Measurements from ENCODE around the gene PNMA6E. TPM values are rescaled to one million over a fixed set of nuclear protein-coding genes. Genes with fewer than 3 reads are reported as not detected.

The PNMA6E gene
- total RNA-seq, 1 donor from 2014 or later = not detected

DNA sequence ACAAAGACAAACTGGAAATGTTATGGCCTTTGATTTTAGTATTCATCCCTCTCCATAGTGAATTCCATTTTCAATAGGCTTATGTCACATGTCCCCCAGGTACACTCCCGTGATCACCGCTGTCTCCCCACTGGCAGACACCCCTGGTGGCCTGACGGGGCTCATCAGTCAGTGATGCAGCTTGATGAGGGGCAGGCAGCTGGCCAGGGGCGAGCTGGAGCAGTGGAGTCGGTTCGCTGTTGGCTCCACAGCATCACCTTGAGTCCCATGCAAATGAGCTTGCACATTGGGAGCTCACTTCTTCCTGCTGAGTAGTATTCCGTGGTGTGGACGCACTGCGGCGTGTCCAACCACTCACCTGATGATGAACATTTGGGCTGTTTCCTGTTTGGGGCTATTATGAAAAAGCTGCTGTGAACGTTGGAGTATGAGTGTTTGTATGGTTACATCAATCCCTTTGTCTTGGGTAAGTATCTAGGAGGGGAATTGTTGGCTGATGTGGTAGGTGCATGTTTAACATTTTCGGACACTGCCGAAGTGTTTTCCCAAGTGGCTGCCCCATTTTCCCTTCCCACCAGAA, 39.5 kb upstream of the PNMA6E start:
- TF ChIP-seq, protein P1, sequence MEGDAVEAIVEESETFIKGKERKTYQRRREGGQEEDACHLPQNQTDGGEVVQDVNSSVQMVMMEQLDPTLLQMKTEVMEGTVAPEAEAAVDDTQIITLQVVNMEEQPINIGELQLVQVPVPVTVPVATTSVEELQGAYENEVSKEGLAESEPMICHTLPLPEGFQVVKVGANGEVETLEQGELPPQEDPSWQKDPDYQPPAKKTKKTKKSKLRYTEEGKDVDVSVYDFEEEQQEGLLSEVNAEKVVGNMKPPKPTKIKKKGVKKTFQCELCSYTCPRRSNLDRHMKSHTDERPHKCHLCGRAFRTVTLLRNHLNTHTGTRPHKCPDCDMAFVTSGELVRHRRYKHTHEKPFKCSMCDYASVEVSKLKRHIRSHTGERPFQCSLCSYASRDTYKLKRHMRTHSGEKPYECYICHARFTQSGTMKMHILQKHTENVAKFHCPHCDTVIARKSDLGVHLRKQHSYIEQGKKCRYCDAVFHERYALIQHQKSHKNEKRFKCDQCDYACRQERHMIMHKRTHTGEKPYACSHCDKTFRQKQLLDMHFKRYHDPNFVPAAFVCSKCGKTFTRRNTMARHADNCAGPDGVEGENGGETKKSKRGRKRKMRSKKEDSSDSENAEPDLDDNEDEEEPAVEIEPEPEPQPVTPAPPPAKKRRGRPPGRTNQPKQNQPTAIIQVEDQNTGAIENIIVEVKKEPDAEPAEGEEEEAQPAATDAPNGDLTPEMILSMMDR (IDR thresholded peaks at IDR 0.05; ENCODE audit: insufficient read depth, low read length, severe bottlenecking) = no peak
- DNase-seq (ENCODE audit: low read depth) (peak; percentile 79), FAIRE-seq (no peak)
- Histone ChIP-seq H3K4me3 (ENCODE audit: low read depth, low read length) (no peak overlapping the region), H3K36me3 (ENCODE audit: control insufficient read depth, insufficient read depth, low read length) (no peaks in the 10 kb centered on the region), H3K27me3 (ENCODE audit: control insufficient read depth, insufficient read depth, low read length) (no peaks in the 10 kb centered on the region)

DNA sequence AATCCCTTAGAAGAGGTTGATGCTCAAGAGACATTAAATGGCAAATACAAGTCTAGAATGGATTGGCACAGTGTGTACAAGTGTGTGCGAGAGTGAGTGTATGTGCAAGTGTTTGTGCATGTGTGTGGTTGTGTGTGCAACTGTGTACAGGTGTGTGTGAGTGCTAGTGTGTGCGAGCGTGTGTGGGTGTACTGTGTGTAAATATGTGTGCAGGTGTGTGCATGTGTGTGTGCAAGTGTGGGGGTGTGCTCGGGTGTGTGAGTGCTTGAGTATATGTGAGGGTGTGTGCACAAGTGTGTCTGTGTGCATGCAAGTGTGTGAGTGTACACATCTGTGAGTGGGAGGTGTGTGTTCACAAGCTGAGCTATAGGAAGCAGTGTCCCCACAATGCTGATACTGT, 38.8 kb upstream of the PNMA6E start:
- DNase-seq (ENCODE audit: low read depth) = no peak
- Histone ChIP-seq H3K4me3 (ENCODE audit: low read depth, low read length) (no peak overlapping the region), H3K27me3 (ENCODE audit: control insufficient read depth, insufficient read depth, low read length) (no peaks in the 10 kb centered on the region), H3K36me3 (ENCODE audit: control insufficient read depth, insufficient read depth, low read length) (no peaks in the 10 kb centered on the region)
- peak; percentile 97 for FAIRE-seq
- TF ChIP-seq, protein P1 (IDR thresholded peaks at IDR 0.05; ENCODE audit: insufficient read depth, low read length, severe bottlenecking) = no peak

DNA sequence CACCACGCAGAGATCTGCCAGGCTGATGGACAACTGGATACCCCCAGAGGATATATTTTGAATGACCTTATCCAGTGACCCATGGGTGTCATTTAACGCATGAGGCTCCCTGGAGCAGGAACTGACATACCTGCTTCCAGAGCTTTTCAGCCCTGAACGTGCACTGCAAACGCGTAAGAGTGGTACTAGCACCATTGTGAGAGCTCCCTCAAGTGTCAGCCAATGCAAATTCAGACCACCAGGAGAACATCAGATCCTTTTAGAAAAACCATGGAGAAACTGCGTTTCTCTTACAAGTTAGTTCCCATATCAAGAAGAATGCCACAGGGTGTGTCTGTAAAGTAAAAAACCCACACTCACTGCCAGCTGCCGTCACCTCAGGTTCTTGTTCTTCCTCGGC, 37.4 kb upstream of the PNMA6E start:
- FAIRE-seq = no peak
- no peaks in the 10 kb centered on the region for H3K36me3 ChIP-seq (ENCODE audit: control insufficient read depth, insufficient read depth, low read length)
- TF ChIP-seq, protein P1 (IDR thresholded peaks at IDR 0.05; ENCODE audit: insufficient read depth, low read length, severe bottlenecking) = peak; percentile 2
- DNase-seq (ENCODE audit: low read depth) = peak; percentile 11
- H3K4me3 ChIP-seq (ENCODE audit: low read depth, low read length) = no peak overlapping the region
- no peaks in the 10 kb centered on the region for H3K27me3 ChIP-seq (ENCODE audit: control insufficient read depth, insufficient read depth, low read length)

DNA sequence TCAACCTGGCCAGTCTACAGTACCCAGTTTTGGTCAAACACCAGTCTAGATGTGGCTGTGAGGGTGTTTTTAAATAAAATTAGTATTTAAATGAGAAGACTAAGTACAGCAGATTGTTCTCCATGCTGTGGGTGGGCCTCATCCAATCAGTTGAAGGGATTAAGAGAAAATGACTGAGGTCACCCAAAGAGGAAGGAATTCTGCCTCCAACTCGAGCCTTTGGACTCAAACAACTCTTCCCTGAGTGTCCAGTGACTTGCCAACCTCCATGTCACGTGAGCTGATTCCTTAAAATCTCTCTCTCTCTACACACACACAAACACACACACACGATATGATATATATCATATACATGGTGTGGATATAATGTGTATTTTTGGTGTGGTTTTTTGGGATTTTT, 34.7 kb upstream of the PNMA6E start:
- no peak for DNase-seq (ENCODE audit: low read depth)
- H3K4me3 ChIP-seq (ENCODE audit: low read depth, low read length) = no peak overlapping the region

DNA sequence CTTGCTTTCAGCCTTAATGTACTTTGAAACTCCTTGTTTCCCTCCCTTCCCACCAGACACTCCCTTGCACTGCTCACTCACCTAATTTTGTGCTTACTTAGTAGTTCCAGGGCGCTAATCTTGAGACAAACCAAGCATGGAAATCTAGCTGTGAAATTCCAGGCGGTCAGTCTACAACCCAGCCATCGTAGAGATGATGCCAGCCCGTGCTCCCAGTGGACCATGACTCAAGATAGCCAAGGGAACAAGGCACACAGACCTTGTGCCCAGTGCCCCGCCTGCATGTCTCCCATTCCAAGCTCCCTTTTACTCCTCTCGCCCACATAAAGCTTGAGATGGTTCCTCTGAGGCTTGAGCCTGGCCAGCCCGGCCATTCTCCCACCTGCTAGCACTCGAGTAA, 33.7 kb upstream of the PNMA6E start:
- Histone ChIP-seq H3K27me3 (ENCODE audit: control insufficient read depth, insufficient read depth, low read length) (no peaks in the 10 kb centered on the region), H3K4me3 (ENCODE audit: low read depth, low read length) (no peak overlapping the region), H3K36me3 (ENCODE audit: control insufficient read depth, insufficient read depth, low read length) (no peaks in the 10 kb centered on the region)
- DNase-seq (ENCODE audit: low read depth) (no peak), FAIRE-seq (no peak)
- TF ChIP-seq, protein P1 (IDR thresholded peaks at IDR 0.05; ENCODE audit: insufficient read depth, low read length, severe bottlenecking) = no peak

More for the DNA sequence above, 34.7 kb upstream of the PNMA6E start:
- TF ChIP-seq, protein P1 (IDR thresholded peaks at IDR 0.05; ENCODE audit: insufficient read depth, low read length, severe bottlenecking) = no peak
- H3K27me3 ChIP-seq (ENCODE audit: control insufficient read depth, insufficient read depth, low read length) = no peaks in the 10 kb centered on the region
- no peak for FAIRE-seq
- no peaks in the 10 kb centered on the region for H3K36me3 ChIP-seq (ENCODE audit: control insufficient read depth, insufficient read depth, low read length)

DNA sequence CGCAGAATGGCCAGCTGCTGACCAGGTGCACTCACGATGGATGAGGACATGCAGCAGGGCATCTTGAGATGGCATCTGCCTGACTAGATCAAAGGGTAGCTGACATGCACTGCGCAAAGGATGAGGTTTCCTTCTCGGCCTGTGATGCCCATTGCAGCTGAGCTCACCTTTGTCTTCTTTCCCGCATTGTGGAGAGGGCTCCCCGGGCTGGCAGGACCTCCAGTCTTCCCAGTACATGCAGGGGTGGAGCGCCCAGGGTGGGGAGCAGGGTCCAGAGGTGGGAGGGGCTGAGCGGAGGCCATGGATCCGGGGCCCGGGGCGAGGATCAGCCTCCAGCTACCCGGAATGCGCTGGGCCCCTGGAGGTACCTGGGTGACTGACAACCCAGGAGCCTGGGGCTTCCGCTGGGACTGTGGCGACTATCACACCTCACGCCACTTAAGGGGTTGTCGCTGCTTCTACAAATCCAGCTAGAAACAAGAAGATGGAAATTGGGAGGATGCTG, 32.7 kb upstream of the PNMA6E start:
- no peak for DNase-seq (ENCODE audit: low read depth)
- H3K36me3 ChIP-seq (ENCODE audit: control insufficient read depth, insufficient read depth, low read length) = no peaks in the 10 kb centered on the region
- TF ChIP-seq, protein P1 (IDR thresholded peaks at IDR 0.05; ENCODE audit: insufficient read depth, low read length, severe bottlenecking) = no peak
- no peak overlapping the region for H3K4me3 ChIP-seq (ENCODE audit: low read depth, low read length)
- FAIRE-seq = no peak
- H3K27me3 ChIP-seq (ENCODE audit: control insufficient read depth, insufficient read depth, low read length) = no peaks in the 10 kb centered on the region
